ENCODE data around the gene MPEG1. TPM values are rescaled to one million over a fixed set of nuclear protein-coding genes. Genes with fewer than 3 reads are reported as not detected.

Gene MPEG1
- total and polyA plus RNA-seq, 9 of the 15 experiments (the other 6 are each of a cell fraction or from before 2014, with no cell fraction given): 0.07 TPM; not detected in 8

GRCh38 chr11:59171508-59172322, 41.0 kb downstream of the MPEG1 start, which contains the start of gene DTX4 (continued):
- TF ChIP-seq, protein P1, sequence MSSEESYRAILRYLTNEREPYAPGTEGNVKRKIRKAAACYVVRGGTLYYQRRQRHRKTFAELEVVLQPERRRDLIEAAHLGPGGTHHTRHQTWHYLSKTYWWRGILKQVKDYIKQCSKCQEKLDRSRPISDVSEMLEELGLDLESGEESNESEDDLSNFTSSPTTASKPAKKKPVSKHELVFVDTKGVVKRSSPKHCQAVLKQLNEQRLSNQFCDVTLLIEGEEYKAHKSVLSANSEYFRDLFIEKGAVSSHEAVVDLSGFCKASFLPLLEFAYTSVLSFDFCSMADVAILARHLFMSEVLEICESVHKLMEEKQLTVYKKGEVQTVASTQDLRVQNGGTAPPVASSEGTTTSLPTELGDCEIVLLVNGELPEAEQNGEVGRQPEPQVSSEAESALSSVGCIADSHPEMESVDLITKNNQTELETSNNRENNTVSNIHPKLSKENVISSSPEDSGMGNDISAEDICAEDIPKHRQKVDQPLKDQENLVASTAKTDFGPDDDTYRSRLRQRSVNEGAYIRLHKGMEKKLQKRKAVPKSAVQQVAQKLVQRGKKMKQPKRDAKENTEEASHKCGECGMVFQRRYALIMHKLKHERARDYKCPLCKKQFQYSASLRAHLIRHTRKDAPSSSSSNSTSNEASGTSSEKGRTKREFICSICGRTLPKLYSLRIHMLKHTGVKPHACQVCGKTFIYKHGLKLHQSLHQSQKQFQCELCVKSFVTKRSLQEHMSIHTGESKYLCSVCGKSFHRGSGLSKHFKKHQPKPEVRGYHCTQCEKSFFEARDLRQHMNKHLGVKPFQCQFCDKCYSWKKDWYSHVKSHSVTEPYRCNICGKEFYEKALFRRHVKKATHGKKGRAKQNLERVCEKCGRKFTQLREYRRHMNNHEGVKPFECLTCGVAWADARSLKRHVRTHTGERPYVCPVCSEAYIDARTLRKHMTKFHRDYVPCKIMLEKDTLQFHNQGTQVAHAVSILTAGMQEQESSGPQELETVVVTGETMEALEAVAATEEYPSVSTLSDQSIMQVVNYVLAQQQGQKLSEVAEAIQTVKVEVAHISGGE (CRISPR knock-in tag; IDR thresholded peaks at IDR 0.05): no peak
- TF ChIP-seq ZNF445 (CRISPR knock-in tag; IDR thresholded peaks at IDR 0.05; ENCODE audit: low read depth) (no peak), NR2C1 (IDR thresholded peaks at IDR 0.05) (no peak), NR2C1 (tag; IDR thresholded peaks at IDR 0.05) (no peak), SMAD3 (CRISPR knock-in tag; conservative IDR thresholded peaks at IDR 0.05) (no peak), UBTF (IDR thresholded peaks at IDR 0.05; ENCODE audit: borderline replicate concordance in 1 of 2, low read depth in 2 of 2, low read length in 2 of 2) (no peak), RAD21 (CRISPR knock-in tag; conservative IDR thresholded peaks at IDR 0.05 in 1 of 2, IDR thresholded peaks at IDR 0.05 in 1 of 2) (peak; percentile 79 to 84), TFAM (CRISPR knock-in tag; conservative IDR thresholded peaks at IDR 0.05) (no peak), SNRNP70 (optimal IDR thresholded peaks at IDR 0.05; ENCODE audit: low read depth, low read length) (no peak), BRD9 (IDR thresholded peaks at IDR 0.05; ENCODE audit: low read depth, partially characterized antibody) (peak; percentile 23), ZBTB1 (CRISPR knock-in tag; IDR thresholded peaks at IDR 0.05; ENCODE audit: borderline replicate concordance, low read depth) (no peak)
- TF ChIP-seq, protein P2, sequence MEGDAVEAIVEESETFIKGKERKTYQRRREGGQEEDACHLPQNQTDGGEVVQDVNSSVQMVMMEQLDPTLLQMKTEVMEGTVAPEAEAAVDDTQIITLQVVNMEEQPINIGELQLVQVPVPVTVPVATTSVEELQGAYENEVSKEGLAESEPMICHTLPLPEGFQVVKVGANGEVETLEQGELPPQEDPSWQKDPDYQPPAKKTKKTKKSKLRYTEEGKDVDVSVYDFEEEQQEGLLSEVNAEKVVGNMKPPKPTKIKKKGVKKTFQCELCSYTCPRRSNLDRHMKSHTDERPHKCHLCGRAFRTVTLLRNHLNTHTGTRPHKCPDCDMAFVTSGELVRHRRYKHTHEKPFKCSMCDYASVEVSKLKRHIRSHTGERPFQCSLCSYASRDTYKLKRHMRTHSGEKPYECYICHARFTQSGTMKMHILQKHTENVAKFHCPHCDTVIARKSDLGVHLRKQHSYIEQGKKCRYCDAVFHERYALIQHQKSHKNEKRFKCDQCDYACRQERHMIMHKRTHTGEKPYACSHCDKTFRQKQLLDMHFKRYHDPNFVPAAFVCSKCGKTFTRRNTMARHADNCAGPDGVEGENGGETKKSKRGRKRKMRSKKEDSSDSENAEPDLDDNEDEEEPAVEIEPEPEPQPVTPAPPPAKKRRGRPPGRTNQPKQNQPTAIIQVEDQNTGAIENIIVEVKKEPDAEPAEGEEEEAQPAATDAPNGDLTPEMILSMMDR (IDR thresholded peaks at IDR 0.05 in 2 of 3, conservative IDR thresholded peaks at IDR 0.05 in 1 of 3; ENCODE audit: insufficient read depth in 2 of 3, low read depth in 1 of 3, low read length in 3 of 3): peak; percentile 90 to 98 (median 95)
- TF ChIP-seq, protein P3, sequence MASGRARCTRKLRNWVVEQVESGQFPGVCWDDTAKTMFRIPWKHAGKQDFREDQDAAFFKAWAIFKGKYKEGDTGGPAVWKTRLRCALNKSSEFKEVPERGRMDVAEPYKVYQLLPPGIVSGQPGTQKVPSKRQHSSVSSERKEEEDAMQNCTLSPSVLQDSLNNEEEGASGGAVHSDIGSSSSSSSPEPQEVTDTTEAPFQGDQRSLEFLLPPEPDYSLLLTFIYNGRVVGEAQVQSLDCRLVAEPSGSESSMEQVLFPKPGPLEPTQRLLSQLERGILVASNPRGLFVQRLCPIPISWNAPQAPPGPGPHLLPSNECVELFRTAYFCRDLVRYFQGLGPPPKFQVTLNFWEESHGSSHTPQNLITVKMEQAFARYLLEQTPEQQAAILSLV (tag; IDR thresholded peaks at IDR 0.05): no peak
- TF ChIP-seq, protein P4, sequence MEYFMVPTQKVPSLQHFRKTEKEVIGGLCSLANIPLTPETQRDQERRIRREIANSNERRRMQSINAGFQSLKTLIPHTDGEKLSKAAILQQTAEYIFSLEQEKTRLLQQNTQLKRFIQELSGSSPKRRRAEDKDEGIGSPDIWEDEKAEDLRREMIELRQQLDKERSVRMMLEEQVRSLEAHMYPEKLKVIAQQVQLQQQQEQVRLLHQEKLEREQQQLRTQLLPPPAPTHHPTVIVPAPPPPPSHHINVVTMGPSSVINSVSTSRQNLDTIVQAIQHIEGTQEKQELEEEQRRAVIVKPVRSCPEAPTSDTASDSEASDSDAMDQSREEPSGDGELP (CRISPR knock-in tag; IDR thresholded peaks at IDR 0.05; ENCODE audit: borderline replicate concordance): peak; percentile 46; the same call in 1 of the 2 replicates
